Panc1 (cell line): ENCODE measurements around the gene COA6. TPM values are rescaled to one million over a fixed set of nuclear protein-coding genes. Genes with fewer than 3 reads are reported as not detected.

Source experiments
- ATAC-seq: fragments of 200-7000 bp; cut with Tn5 transposase; 2 replicates; pipeline ENCODE4 v1.9.1; 2020; ENCODE audit warnings: mild to moderate bottlenecking, moderate library complexity
- BruUV-seq: library from RNA; stranded (reverse); fragments of 400-500 nt; replicated peaks from 2 replicates; lab custom pipeline; 2021; lab: Mats Ljungman, UMichigan
- CTCF ChIA-PET: fragments of 300-600 bp; sonication (Branson Sonifier 250); formaldehyde crosslinking; loops from one replicate; lab custom pipeline; 2022; ENCODE audit warnings: antibody characterized with exemption; lab: Charles Lee
- POLR2A ChIA-PET: fragments of 300-600 bp; sonication (Branson Sonifier 250); formaldehyde crosslinking; loops from one replicate; lab custom pipeline; 2022; ENCODE audit warnings: antibody characterized with exemption; lab: Charles Lee
- DNase-seq: peaks from one replicate; pipeline ENCODE4 v3.0.0-alpha.2; 2010; ENCODE audit warnings: low read depth, low spot score
- H3K27ac ChIP-seq: 2 replicates; pipeline ENCODE4 v1.5.1; 2011; ENCODE audit warnings: mild to moderate bottlenecking, low read length, inconsistent platforms
- H3K27me3 ChIP-seq: fragments of 200-500 bp; sonication (Bioruptor generic); 2 replicates; pipeline ENCODE4 v1.6.0; 2014; ENCODE audit warnings: low read length, inconsistent platforms; ENCODE audit not compliant: control insufficient read depth, insufficient read depth
- H3K36me3 ChIP-seq: fragments of 200-500 bp; sonication (Bioruptor generic); 2 replicates; pipeline ENCODE4 v1.5.1; 2014; ENCODE audit warnings: inconsistent platforms, mild to moderate bottlenecking, low read length, moderate library complexity; ENCODE audit not compliant: control insufficient read depth, insufficient read depth
- H3K4me1 ChIP-seq: 2 replicates; pipeline ENCODE4 v1.5.1; 2011; ENCODE audit warnings: inconsistent platforms, mild to moderate bottlenecking, low read length, moderate library complexity; ENCODE audit not compliant: control insufficient read depth, insufficient read depth
- H3K4me3 ChIP-seq, 2 experiments: 2 replicates each; pipeline ENCODE4 v1.5.1; 2011 to 2012; ENCODE audit warnings: low read depth in 2 of 2, low read length in 2 of 2, mild to moderate bottlenecking in 2 of 2, inconsistent platforms in 1 of 2, moderate library complexity in 1 of 2
- H3K9me3 ChIP-seq: fragments of 200-500 bp; sonication (Bioruptor generic); 2 replicates; pipeline ENCODE4 v1.5.1; 2014; ENCODE audit warnings: low read depth, mild to moderate bottlenecking, inconsistent platforms, low read length, moderate library complexity; ENCODE audit not compliant: control insufficient read depth, insufficient read depth
- CTCF ChIP-seq: fragments of 450-650 bp; IDR thresholded peaks from 2 replicates; pipeline ENCODE4 v1.5.1; 2017; ENCODE audit warnings: mild to moderate bottlenecking
- POLR2AphosphoS5 ChIP-seq: IDR thresholded peaks from 2 replicates; pipeline ENCODE4 v1.6.1; 2012; ENCODE audit warnings: mild to moderate bottlenecking, low read depth, low read length, moderate library complexity
- REST ChIP-seq, 2 experiments: IDR thresholded peaks; 2 replicates each; pipeline ENCODE4 v1.6.1; 2011 to 2012; ENCODE audit warnings: low read depth in 2 of 2, control low read depth in 1 of 2, low read length in 1 of 2, mild to moderate bottlenecking in 1 of 2, moderate library complexity in 1 of 2; ENCODE audit not compliant: insufficient read depth in 1 of 2
- SIN3A ChIP-seq: IDR thresholded peaks from 2 replicates; pipeline ENCODE4 v1.6.1; 2012; ENCODE audit warnings: low read depth, mild to moderate bottlenecking, low read length, moderate library complexity, borderline replicate concordance; ENCODE audit not compliant: insufficient read depth
- TCF7L2 ChIP-seq: IDR thresholded peaks from 2 replicates; pipeline ENCODE4 v1.6.1; 2011; ENCODE audit warnings: mild to moderate bottlenecking, low read depth, low read length, inconsistent platforms
- in situ Hi-C: cut with HindIII; loops from 2 replicates; pipeline ENCODE4 v1.10.0; 2016; ENCODE audit warnings: low sequenced_read_pairs, low pct_unique_long_range_greater_than_20kb
- intact Hi-C: fragments of 100-400 bp; cut with micrococcal nuclease; formaldehyde crosslinking; loops from one replicate; pipeline ENCODE4 v1.10.0; 2022; ENCODE audit not compliant: unreplicated experiment
- total RNA-seq: library from RNA; stranded (reverse); gene quantifications from one replicate; pipeline ENCODE4 v1.2.1, GENCODE V29; 2021; ENCODE audit not compliant: unreplicated experiment

The COA6 gene
- total RNA-seq, 1 experiment from 2014 or later, result 50.1 TPM

GRCh38 chr1:234330843-234331215 lies 42.4 kb upstream of the COA6 start:
- Histone ChIP-seq H3K4me1 (no peaks in the 10 kb centered on the region), H3K4me3 (no peak overlapping the region), H3K27me3 (no peaks in the 10 kb centered on the region), H3K36me3 (no peaks in the 10 kb centered on the region), H3K9me3 (peaks cover 2% of the 10 kb centered on the region; the same call in 1 of the 2 replicates), H3K27ac (no peak overlapping the region)
- TF ChIP-seq CTCF (no peak), TCF7L2 (no peak), REST (IDR thresholded peaks at IDR 0.05; ENCODE audit: insufficient read depth in 1 of 2, low read depth in 2 of 2, low read length in 1 of 2) (no peak), SIN3A (no peak), POLR2AphosphoS5 (no peak)
- ChIA-PET POLR2A (no interaction called here), CTCF (interaction anchor here (0.6 kb wide), 1 partner anchor 343 kb away, joined by 3 read pairs; no protein-coding TSS in a partner anchor)
- intact Hi-C loops, result no loop called here
- BruUV-seq, result no TSS peak
- no peak for DNase-seq
- ATAC-seq, result no peak
- in situ Hi-C loops, result no loop called here

GRCh38 chr1:234331507-234331906 lies 41.7 kb upstream of the COA6 start:
- no peaks in the 10 kb centered on the region for H3K36me3 ChIP-seq
- H3K9me3 ChIP-seq, result peaks cover 8% of the 10 kb centered on the region; the same call in 1 of the 2 replicates
- POLR2A ChIA-PET, result no interaction called here
- H3K4me1 ChIP-seq, result no peaks in the 10 kb centered on the region
- BruUV-seq, result no TSS peak
- no peak for DNase-seq
- intact Hi-C loops, result no loop called here
- no peak for ATAC-seq
- TF ChIP-seq POLR2AphosphoS5 (no peak), REST (IDR thresholded peaks at IDR 0.05; ENCODE audit: insufficient read depth in 1 of 2, low read depth in 2 of 2, low read length in 1 of 2) (no peak), CTCF (no peak), SIN3A (no peak), TCF7L2 (no peak)
- no peak overlapping the region for H3K4me3 ChIP-seq
- H3K27me3 ChIP-seq, result no peaks in the 10 kb centered on the region
- no peak overlapping the region for H3K27ac ChIP-seq
- CTCF ChIA-PET, result no interaction called here
- in situ Hi-C loops, result no loop called here
